Stimulated activated CD4-positive, alpha-beta T cell treated with anti-CD3 and anti-CD28 coated beads, Interleukin-4, amount 100 ng/mL, for 48 hours (primary cell): ENCODE results near the gene WFIKKN2.

ENCODE experiments used
- DNase-seq, 2 donors: peaks; one replicate each; pipeline ENCODE4 v3.0.0-alpha.2; 2020; ENCODE audit warnings: low read depth in 2 of 2

Gene WFIKKN2

DNA sequence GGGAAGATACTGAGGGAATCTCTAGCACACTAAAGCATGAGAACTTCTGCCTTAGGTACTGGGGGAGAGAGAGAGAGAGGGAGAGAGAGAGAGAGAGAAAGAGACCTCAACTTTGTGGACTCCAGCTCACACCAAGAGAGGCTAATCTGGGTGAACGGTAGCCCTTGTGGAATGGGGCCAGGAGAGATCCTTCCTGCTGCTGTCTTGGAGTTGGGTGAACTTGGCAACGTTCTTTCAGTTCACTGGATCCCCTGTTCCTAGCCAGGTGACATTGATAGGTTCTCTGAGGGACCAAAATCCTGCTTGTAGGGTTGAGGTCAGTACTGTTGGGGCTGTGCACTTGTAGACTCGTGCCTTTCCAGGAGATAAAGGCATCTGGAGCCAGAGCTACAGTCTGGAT lies 26.5 kb upstream of the WFIKKN2 start:
- DNase-seq: no peak

DNA sequence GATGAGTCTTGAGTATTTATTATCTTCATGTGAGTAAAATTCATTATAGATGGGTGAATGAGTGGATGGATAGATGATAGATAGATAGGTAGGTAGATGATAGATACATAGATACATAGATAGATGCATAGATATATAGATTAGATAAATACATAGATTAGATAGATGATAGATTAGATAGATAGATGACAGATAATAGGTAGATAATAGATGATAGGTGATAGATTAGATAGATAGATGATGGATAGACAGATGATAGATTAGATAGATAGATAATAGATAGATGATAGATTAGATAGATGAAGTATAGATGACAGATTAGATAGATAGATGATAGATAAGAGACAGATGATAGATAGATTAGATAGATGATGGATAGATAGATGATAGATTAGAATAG lies 21.8 kb upstream of the WFIKKN2 start:
- no peak for DNase-seq

DNA sequence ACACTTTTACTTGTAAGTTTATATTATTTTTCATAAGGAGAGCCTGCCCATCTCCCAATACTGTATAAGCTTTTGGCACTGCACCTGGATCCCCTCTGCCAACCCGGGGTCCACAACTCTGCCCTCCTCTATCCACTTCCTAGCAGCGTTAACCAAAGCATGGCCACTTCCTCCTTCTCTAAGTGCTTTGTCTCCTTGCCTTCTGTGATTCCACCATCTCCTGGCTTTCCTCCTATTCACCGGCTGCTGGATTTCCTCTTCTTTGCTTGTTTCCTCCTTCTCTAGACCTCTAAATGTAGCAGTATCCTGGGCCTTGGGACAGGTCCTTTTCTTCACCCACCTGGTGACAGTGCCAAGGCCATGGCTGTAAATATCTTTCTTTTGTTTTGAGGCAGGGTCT lies 20.0 kb upstream of the WFIKKN2 start:
- DNase-seq: no peak

DNA sequence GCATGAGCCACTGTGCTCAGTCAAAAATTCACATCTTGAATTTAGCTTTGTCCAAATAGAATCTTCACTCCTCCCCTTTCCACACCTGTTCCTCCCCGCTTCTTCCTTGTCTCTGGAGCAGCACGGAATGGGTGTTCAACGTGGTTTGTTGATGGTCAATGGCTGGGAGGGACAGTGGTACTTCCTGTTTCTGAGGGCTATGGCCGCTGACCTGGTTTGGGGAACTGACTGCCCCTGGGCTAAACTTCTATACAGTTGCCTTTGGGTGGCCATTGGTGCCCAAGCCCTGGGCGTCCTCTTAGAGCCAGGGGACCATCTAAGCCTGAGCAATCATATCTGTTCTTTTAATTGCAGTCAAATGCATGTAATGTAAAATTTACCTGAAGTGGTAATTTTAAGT lies 19.1 kb upstream of the WFIKKN2 start:
- DNase-seq: no peak

DNA sequence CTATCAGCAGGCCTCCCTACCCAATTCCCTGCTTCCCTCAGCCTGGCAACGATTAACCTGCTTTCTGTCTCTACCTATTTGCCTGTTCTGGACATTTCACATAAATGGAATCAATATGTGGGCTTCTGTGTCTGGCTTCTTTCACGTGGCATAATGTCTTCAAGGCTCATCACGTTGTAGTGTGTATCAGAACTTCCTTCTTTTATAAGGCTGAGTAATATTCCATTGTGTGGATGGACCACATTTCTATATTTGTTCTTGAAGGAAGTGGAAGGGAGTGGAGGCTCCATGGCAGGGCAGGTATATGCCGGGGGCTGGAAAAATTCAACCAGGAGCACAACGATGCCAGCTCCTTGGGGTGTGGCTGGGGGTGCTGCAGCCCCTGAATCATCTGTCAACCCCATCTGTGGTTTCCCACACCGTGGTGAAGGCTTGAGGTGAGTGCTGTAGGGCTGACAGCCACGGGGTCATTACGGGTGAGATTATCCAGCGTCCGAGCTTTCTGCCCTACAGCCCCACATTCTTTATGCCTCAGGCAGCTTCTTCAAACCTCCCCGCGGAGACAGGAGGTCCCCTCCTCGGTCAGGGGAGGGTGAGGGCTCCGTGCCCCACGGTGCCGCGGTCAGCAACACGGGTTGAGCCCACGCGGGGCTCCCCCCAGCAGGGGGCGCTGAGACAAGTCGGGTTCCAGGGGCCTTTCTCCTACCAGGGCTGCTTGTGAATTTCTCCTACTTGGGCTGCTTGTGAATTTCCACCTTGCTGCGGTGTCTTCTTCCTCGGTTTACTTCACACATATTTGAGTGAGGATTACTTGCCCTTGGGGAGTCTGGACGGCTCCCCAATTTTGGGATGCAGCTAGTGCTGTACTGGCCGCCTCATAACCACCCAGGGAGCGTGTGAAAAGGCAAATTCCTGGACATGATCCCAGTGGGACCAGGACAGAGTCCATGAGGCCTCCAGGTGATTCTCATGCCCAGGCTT lies 18.3 kb upstream of the WFIKKN2 start:
- peak; percentile 45 to 52 for DNase-seq

DNA sequence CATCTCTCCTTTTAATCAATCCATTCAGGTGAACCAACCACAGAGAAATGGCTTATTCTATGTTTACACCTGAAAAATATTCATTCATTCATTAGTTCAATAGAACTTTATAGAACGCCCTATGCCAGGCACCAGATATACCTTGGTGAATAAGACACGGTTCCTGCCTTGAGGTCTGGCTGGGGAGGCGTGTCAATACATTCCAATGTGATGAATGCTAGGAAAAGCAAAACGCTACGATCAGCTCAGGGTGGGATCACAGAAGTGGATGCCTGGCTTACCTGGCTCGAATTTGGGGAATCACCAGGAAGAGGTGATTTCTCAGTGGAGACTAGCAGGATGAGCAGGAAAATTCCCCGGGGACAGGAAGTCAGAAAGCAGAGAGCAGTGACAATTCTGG lies 17.5 kb upstream of the WFIKKN2 start:
- DNase-seq: no peak

DNA sequence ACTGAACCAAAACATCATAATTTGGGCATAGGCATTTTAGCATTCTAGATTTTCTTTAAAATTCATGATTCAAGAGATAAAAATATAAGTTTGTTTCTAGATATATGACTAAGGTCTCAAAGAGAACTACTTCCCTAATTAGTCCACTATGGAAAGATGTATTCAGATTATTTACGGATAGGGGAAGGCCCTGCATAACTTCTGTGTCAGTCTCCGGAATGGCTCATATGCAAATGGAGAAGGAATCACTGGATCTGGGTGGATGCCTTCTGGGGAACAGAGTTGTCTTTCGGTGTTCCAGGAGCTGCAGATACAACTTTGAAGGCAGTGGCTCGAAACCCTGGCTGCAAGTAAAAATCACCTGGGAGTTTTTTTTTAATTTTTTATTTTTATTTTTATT lies 17.1 kb upstream of the WFIKKN2 start:
- no peak for DNase-seq

DNA sequence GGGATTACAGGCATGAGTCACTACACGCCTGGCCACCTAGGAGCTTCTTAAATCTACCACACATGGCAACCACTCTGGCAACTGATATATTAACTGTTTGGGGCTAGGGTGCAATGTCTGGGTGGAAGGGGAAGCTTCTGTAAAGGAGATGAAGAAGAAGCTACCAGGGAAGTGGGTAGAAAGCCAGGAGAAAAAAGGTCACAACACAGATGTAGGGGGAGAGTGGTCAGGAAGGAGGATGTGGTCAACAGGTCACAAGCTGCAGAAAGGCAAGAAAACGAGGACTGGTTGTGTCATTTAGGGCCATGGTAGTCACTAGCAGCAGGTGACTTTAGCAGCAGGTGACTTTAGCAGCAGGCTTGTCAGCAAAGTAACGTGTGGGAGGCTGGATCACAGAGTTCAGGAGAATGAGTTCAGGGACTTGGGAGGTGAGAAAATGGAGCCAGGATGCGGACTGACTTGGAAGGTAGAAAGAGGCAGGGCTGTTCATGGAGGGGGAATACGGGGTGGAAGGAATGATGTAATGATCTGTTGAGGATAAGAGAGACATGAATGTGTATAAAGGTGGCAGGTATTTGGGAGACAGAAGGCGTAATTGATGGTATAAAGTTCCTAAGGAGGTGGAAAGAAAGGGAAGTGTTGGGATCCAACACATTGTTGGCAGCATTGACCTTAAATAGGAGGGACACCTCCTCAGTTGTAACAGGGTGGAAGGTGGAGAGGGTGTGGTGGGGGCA lies 16.3 kb upstream of the WFIKKN2 start:
- no peak for DNase-seq

DNA sequence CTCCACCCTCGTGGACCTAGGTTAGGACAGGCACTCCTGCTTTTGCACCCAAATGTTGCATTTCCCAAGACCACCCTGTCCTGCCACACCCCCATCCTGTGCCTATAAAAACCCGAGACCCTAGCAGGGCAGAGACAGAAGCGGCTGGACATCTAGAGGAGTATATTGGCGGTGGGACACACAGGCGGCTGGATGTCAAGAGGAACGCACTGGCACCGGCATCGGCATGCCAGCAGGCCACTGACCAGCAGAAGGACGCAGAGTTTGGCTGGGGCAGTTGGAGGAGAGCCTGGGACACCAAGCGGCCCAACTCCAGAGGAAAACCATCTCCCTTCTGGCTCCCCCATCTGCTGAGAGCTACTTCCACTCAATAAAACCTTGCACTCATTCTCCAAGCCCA lies 14.7 kb upstream of the WFIKKN2 start:
- no peak for DNase-seq

DNA sequence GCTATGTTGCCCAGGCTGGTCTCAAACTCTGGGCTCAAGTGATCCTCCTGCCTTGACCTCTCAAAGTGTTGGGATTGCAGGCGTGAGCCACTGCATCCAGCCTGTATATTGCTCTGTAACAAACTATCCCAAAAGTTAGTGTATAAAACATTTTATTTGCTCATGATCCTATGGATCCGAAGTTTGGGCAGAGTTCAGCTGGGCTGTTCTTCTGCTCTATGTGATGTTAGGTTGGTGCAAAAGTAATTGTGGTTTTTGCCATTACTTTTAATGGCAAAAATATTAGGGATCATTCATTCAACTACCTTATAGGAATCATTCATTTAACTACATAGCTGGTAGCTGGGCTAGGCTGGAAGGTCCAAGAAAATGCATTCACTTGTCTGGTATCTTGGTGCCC lies 12.8 kb upstream of the WFIKKN2 start:
- DNase-seq: no peak

DNA sequence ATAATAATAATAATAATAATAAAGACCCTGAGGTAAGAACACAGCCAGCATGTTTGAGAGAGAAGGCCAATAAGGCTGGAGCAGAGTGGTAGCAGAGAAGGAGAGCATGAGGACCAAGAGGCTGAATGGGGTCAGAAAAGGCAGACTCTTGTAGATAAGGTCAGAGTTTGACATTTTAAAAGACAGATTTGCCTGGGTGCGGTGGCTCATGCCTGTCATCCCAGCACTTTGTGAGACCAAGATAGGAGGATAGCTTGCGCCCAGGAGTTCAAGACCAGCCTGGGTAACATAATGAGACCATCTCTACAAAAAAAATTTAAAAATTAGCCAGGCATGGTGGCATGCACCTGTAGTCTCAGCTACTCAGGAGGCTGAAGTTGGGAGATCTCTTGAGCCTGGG lies 11.0 kb upstream of the WFIKKN2 start:
- DNase-seq: no peak

DNA sequence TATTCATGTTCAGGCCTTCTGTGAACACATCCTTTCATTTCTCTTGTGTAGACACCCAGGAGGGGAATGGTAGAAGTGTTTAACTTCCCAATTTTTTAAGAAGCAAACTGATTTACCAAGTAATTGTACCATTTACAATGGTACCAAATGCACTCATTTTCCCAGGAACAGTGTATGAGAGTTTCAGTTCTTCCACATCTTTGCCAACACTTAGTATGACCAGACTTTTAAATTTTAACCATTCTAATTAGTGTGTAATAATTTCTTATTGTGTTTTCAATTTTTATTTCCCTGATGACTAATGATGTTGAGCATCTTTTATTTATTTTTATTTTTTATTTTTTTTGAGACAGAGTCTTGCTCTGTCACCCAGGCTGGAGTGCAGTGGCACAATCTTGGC lies 10.2 kb upstream of the WFIKKN2 start:
- no peak for DNase-seq

DNA sequence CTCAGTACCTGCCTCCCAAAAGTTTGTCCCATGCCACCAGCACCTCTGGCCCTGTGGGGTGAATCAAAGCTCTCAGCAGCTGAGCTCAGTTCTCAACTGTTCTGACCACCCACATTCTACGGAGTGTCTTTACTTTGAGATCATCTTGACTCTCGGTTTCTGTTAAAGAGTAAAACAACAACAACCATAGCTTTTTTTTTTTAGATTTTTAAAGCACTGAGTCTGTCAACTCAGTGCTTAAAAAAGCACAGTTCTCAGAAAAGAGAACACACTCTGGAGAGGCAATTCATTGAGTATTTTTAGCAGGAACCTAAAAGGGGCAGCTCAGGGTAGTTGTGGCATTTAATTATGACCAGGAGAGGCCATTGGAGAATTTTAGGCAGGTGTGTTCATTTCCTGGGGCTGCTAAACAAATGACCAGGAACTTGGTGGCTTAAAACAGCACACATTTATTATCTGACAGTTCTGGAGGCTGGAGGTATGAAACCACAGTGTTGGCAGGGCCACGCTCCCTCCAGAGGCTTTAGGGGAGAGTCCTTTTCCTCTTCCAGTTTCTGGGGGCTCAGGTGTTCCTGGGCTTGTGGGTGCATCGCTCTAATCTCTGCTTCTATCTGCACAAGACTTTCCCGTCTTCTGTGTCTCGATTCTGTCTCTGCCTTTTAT lies 6.7 kb upstream of the WFIKKN2 start:
- no peak for DNase-seq

DNA sequence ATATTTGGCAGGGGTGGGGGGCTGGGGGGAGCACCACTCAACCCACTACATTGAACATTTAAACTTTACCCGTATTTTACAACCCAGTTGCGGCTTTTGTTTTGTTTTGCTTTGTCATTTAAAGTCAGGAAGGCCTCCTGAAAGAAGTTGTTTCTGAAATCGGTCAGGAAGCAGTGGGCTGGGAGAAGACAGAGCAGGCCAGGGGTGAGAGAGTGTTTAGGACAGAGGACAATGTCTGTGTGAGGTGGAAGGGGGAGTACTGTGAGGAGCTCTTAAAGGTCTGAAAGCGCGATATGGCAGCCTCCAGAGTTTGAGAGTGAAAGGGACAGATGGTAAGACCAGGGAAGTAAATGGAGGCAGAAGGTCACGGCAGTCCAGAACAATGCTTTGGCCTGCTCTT lies 6.1 kb upstream of the WFIKKN2 start:
- no peak for DNase-seq

DNA sequence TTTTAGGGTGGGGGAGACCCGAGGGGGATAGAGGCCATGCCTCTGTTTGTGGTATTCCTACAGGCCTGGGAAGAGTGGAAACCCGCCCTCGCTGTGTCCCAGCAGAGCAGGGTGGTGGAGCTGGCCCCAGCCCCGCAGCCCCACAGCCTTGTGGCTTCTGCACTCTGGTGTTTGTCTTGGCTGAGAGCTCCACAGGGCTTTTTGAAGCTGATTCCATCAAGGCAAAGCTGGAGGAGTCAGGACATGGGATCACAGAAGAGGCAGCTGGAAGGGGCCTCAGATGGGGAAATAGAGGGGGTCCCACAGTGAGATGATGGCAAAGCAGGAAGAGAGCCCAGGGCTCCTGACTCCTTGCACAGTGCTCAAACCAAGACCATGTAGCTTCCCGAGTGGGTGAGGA lies 5.0 kb upstream of the WFIKKN2 start:
- no peak for DNase-seq

DNA sequence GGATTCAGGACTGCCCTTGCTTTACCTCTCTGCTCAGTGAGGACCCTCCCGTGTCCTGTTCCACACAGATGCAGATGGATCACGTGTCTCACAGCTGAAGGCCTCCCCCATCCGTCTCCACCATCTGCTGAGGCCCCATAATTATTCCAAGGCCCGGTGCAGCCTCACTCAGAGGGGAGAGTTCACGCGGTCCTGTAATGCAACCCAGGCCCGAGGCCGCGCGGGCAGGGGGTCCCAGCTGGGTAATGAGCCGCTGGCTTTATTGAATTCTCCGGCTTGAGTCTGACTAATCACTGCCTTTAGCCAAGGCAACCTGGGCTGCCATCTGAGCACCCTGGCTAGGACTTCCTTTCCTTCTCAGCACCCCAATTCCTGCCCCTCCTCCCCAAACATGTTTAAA lies 4.4 kb upstream of the WFIKKN2 start:
- no peak for DNase-seq

DNA sequence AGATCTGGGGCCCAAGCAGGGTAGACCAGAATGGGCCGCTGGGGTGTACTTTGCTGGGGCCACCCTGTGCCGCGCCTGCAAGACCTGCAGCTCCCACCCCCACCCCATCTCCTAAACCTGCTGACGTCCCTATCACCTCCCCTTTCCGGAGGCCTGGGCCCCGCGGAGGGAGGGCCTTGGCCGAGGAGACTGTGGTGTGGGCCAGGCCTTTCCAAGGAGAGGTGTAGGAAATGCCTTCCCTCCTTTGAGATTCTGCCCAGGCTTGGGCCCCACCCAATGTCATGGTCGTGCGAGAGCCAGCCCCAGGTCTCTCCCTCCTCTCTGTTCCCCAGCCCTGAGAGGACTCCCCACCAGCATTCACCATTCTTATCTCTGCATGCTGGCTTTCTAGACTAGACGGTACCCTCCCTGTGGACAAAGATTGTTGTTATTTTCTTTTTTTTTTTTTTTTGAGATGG lies 3.9 kb upstream of the WFIKKN2 start:
- no peak for DNase-seq

DNA sequence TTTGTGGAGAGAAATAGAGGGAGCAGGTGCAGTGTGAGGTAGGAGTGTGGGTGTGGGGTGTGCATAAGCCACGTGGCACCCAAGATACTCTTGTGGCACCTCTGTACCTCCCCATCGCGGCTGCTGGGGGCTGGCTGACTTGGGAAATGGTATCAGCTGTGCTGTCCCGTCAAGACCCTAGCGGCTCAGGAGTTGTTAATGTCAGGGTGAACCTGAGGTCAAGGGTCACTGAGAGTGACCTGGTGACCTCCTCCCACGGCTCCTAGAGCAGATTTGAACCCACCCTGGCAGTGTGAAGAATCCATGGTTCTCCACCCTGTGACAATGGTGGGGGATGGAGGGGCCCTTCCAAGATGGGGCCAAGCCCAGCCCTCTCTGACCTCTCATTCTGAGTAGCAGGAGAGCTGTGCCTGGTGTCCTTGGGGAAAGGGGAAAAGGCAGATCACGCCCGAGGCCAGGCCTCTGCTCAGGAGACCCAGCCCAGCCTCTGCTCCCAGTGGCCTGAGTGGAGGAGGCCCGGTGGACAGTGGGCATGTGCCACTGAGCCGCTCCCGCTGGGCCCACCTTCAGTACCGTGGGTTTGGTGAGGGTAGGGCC lies 3.0 kb upstream of the WFIKKN2 start:
- no peak for DNase-seq

DNA sequence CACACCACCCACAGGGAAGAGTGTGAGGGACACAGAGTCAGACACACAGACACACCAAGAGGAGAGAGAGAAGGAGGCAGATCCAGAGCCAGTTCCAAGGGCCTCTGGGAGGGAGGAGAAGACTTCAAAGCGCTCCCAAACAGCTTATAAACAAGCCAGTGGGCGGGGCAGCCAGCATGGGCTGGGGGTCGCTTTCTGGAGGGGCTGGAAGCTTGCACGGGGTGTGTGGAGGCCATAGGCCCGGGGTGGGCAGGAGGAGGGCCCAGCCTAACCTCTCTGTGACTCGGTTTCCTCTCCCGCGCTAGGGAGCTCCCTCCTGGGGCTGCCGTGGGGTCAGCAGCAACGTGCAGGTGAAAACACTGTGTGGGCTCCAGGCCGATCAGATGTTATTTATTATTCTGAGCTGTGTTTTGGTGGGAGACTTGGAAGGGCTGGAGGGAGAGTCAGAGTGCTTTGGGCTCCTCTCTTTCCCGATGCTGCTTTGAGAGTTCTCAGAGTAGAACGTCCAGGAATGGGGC lies 2.5 kb upstream of the WFIKKN2 start:
- no peak for DNase-seq

DNA sequence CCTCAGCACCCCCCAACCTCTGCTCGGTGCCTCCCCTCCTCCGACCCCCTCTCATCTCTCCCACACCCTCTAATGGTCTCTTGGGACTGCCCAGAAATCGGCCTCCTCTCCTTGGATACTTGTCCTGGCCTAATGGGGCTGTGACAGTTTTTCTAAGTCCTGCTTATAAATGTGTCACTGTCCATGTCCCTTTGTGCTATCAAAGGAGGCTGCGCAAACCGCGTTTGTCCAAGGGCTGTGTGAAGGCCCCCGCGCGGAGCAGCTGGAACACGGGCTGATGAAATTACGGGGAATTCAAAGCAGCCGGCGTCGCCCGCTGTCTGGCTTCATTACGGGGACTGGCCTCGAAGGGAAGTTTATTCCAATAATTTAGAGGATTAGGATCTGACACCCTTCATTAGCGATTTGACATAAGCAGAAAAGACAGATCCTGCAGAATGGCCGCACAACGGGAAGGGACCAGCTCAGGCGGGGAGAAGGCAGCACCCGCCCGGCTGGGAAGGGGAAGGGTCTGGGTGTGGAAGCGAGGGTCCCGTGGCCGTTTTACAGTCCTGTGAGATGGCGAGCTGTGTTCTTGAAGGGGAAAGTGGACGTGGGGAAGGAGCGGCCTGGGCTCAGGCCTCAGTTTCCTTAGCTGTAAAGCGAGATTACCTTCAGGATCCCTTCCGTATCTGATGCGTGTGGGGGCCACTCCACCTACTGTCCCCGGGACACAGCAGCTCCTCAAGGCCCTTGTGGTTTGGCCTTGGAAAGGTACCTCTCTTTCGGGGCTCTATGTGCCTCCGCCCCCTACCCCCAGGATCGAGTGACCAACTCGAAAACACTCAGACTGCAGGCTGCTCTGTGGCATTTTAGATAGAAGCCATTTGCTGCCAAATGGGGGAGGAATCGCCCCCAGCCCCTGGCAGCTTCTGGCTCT lies 1.6 kb upstream of the WFIKKN2 start:
- DNase-seq: no peak
